HL-60 (cell line): ENCODE measurements around the gene GAK.

Source experiments
- GABPA ChIP-seq: IDR thresholded peaks from 2 replicates; pipeline ENCODE4 v1.6.1; 2012; ENCODE audit warnings: low read depth
- TF ChIP-seq, protein P1 (sequence below): IDR thresholded peaks from one replicate; pipeline ENCODE4 v1.5.1; 2011; ENCODE audit warnings: low read length, control low read depth, inconsistent platforms; ENCODE audit not compliant: insufficient read depth

DNA sequence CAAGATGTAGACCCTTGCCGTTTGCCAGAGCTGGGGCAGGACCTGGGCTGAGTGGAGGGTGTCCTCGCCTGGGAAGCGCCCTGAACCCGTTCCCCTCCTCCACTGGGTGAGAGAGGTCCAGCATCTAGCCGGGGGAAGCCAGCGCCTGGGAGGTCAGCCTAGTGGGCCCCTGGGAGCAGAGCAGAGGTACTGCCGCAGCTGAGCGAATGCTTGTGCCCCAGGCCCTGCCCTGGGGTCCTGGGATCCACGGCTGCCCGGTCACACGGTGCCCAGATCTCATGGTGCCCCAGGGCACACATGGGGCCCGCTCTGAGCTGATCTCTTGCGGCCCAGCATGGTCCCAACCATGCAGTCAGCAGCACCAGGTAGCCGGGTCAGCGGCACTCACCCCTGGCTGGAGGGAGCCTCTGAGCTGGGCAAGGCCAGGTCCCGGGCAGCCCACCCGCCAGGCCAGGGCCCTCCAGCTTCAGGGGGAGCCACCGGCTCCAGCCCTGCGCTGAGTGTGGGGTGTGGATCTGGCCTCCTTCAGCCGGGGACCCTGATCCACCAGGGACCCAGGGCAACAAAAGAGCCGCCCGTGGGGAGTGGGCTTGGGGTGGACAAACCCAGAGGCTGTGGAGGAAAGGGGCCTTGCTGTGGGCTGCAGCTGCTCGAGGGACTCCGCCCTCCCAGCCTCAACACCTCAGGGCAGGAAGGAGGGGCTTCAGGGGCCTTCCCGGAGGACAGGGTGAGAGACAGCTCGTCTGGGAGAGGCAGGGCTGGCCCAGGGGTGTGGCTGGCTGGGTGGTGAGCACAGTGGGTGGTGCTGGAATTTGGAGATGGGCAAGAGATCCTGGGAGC lies 102.1 kb downstream of the GAK start:
- TF ChIP-seq, protein P1, sequence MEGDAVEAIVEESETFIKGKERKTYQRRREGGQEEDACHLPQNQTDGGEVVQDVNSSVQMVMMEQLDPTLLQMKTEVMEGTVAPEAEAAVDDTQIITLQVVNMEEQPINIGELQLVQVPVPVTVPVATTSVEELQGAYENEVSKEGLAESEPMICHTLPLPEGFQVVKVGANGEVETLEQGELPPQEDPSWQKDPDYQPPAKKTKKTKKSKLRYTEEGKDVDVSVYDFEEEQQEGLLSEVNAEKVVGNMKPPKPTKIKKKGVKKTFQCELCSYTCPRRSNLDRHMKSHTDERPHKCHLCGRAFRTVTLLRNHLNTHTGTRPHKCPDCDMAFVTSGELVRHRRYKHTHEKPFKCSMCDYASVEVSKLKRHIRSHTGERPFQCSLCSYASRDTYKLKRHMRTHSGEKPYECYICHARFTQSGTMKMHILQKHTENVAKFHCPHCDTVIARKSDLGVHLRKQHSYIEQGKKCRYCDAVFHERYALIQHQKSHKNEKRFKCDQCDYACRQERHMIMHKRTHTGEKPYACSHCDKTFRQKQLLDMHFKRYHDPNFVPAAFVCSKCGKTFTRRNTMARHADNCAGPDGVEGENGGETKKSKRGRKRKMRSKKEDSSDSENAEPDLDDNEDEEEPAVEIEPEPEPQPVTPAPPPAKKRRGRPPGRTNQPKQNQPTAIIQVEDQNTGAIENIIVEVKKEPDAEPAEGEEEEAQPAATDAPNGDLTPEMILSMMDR: no peak
- TF ChIP-seq GABPA: no peak
